Activated CD4-positive, CD25-positive, alpha-beta regulatory T cell (primary cell): ENCODE data around the gene DISP3.
"Not testable (repeated sequence)": the region's sequence is repeated elsewhere in the genome, so short reads cannot be mapped to it uniquely, and the experiment has no call there.

Experiments used
- DNase-seq, 4 experiments: peaks; one replicate each; lab custom pipeline; 2025; lab: John Stamatoyannopoulos, UW

DISP3 gene

GRCh38 chr1:11578004-11578403 lies 99.0 kb downstream of the DISP3 start:
- no peak for DNase-seq

GRCh38 chr1:11579506-11579905 lies 100.6 kb downstream of the DISP3 start:
- no peak for DNase-seq

DNA sequence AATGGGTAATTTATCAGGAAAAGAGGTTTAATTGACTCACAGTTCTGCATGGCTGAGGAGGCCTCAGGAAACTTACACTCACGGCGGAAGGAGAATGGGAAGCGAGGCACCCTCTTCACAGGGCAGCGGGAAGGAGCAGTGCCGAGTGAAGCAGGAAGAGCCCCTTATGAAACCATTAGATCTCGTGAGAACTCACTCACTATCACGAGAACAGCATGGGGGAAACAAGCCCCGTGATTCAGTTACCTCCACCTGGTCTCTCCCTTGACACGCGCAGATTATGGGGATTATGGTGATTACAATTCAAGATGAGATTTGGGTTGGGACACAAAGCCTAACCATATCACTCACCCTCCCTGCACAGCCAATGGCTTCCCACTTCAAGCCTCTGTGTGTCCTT lies 101.1 kb downstream of the DISP3 start:
- DNase-seq, result not testable (repeated sequence)

GRCh38 chr1:11581445-11581991 lies 102.6 kb downstream of the DISP3 start:
- DNase-seq, result no peak

GRCh38 chr1:11585389-11585788 lies 106.4 kb downstream of the DISP3 start:
- DNase-seq, result no peak
